PC-9 (cell line): ENCODE measurements around the gene ZFYVE27.
"Not testable (repeated sequence)": the region's sequence is repeated elsewhere in the genome, so short reads cannot be mapped to it uniquely, and the experiment has no call there.

Experiments used
- EZH2 ChIP-seq: fragments of 200-600 bp; sonication (generic); IDR thresholded peaks from 2 replicates; pipeline ENCODE4 v1.8.0; 2017; ENCODE audit warnings: antibody characterized with exemption, low read depth
- TF ChIP-seq, protein P1 (sequence below): fragments of 200-600 bp; sonication (generic); conservative IDR thresholded peaks from 2 replicates; pipeline ENCODE4 v1.6.1; 2017; ENCODE audit warnings: mixed run types, antibody characterized with exemption, mild to moderate bottlenecking, moderate library complexity

- TF ChIP-seq, protein P1, sequence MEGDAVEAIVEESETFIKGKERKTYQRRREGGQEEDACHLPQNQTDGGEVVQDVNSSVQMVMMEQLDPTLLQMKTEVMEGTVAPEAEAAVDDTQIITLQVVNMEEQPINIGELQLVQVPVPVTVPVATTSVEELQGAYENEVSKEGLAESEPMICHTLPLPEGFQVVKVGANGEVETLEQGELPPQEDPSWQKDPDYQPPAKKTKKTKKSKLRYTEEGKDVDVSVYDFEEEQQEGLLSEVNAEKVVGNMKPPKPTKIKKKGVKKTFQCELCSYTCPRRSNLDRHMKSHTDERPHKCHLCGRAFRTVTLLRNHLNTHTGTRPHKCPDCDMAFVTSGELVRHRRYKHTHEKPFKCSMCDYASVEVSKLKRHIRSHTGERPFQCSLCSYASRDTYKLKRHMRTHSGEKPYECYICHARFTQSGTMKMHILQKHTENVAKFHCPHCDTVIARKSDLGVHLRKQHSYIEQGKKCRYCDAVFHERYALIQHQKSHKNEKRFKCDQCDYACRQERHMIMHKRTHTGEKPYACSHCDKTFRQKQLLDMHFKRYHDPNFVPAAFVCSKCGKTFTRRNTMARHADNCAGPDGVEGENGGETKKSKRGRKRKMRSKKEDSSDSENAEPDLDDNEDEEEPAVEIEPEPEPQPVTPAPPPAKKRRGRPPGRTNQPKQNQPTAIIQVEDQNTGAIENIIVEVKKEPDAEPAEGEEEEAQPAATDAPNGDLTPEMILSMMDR: not testable (repeated sequence)
- TF ChIP-seq EZH2: not testable (repeated sequence)
Observed at GRCh38 chr10:97698072-97698655, 38.8 kb upstream of the ZFYVE27 start.
